Panc1 (cell line): ENCODE results near the gene SREK1.

Experiments used
- POLR2AphosphoS5 ChIP-seq: IDR thresholded peaks from 2 replicates; pipeline ENCODE4 v1.6.1; 2012; ENCODE audit warnings: mild to moderate bottlenecking, low read depth, low read length, moderate library complexity
- SIN3A ChIP-seq: IDR thresholded peaks from 2 replicates; pipeline ENCODE4 v1.6.1; 2012; ENCODE audit warnings: low read depth, mild to moderate bottlenecking, low read length, moderate library complexity, borderline replicate concordance; ENCODE audit not compliant: insufficient read depth
- TF ChIP-seq, protein P1 (sequence below), 2 experiments: IDR thresholded peaks; 2 replicates each; pipeline ENCODE4 v1.6.1; 2011 to 2012; ENCODE audit warnings: low read depth in 2 of 2, control low read depth in 1 of 2, low read length in 1 of 2, mild to moderate bottlenecking in 1 of 2, moderate library complexity in 1 of 2; ENCODE audit not compliant: insufficient read depth in 1 of 2
- TF ChIP-seq, protein P2 (sequence below): fragments of 450-650 bp; IDR thresholded peaks from 2 replicates; pipeline ENCODE4 v1.5.1; 2017; ENCODE audit warnings: mild to moderate bottlenecking

DNA sequence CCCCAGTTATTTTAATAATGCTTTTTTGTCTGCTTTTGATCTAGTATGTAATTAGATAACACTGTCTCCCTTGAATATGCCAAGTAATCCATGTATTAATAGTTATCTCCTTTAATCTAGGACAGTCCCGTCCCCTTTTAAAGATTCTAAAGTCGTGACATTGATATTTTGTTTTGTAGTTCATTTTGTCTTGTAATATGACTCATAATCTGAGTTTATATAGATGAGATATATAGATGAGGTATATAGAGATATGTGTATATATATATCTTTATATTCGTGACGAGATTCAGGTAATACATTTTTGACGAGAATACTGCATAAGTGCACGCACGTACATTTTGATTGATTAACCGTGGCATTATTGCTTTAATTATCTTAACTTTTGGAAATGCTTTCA, 1.6 kb downstream of the SREK1 start:
- TF ChIP-seq, protein P1, sequence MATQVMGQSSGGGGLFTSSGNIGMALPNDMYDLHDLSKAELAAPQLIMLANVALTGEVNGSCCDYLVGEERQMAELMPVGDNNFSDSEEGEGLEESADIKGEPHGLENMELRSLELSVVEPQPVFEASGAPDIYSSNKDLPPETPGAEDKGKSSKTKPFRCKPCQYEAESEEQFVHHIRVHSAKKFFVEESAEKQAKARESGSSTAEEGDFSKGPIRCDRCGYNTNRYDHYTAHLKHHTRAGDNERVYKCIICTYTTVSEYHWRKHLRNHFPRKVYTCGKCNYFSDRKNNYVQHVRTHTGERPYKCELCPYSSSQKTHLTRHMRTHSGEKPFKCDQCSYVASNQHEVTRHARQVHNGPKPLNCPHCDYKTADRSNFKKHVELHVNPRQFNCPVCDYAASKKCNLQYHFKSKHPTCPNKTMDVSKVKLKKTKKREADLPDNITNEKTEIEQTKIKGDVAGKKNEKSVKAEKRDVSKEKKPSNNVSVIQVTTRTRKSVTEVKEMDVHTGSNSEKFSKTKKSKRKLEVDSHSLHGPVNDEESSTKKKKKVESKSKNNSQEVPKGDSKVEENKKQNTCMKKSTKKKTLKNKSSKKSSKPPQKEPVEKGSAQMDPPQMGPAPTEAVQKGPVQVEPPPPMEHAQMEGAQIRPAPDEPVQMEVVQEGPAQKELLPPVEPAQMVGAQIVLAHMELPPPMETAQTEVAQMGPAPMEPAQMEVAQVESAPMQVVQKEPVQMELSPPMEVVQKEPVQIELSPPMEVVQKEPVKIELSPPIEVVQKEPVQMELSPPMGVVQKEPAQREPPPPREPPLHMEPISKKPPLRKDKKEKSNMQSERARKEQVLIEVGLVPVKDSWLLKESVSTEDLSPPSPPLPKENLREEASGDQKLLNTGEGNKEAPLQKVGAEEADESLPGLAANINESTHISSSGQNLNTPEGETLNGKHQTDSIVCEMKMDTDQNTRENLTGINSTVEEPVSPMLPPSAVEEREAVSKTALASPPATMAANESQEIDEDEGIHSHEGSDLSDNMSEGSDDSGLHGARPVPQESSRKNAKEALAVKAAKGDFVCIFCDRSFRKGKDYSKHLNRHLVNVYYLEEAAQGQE (IDR thresholded peaks at IDR 0.05; ENCODE audit: insufficient read depth in 1 of 2, low read depth in 2 of 2, low read length in 1 of 2) = no peak
- TF ChIP-seq, protein P2, sequence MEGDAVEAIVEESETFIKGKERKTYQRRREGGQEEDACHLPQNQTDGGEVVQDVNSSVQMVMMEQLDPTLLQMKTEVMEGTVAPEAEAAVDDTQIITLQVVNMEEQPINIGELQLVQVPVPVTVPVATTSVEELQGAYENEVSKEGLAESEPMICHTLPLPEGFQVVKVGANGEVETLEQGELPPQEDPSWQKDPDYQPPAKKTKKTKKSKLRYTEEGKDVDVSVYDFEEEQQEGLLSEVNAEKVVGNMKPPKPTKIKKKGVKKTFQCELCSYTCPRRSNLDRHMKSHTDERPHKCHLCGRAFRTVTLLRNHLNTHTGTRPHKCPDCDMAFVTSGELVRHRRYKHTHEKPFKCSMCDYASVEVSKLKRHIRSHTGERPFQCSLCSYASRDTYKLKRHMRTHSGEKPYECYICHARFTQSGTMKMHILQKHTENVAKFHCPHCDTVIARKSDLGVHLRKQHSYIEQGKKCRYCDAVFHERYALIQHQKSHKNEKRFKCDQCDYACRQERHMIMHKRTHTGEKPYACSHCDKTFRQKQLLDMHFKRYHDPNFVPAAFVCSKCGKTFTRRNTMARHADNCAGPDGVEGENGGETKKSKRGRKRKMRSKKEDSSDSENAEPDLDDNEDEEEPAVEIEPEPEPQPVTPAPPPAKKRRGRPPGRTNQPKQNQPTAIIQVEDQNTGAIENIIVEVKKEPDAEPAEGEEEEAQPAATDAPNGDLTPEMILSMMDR = no peak
- TF ChIP-seq POLR2AphosphoS5 (no peak), SIN3A (no peak)
